Spleen (tissue), 7 donors: ENCODE data around the gene CD58.

Source experiments
- POLR2A ChIP-seq, 3 donors: fragments of 450-650 bp; IDR thresholded peaks; one replicate each; pipeline ENCODE4 v1.5.1; 2017; ENCODE audit warnings: antibody characterized with exemption in 3 of 3, mild to moderate bottlenecking in 1 of 3
- TF ChIP-seq, protein P1 (sequence below), 11 experiments: fragments of 200-600 bp in 7 of 11; fragments of 450-650 bp in 4 of 11; sonication (generic) in 4 of 11; IDR thresholded peaks in 8 of 11; conservative IDR thresholded peaks in 3 of 11; 1 replicate in 7 of 11; 2 replicates in 4 of 11; pipeline versions ENCODE4 v1.4.0 to v1.8.0; 2016 to 2021; ENCODE audit warnings: antibody characterized with exemption in 11 of 11, inconsistent platforms in 4 of 11, mild to moderate bottlenecking in 1 of 11
- donor health status: DM: no; HTN: no; CAD: no; lungs with moderate emphysema.
- donor health status: DM: no; HTN: no; CAD: no.
- donor health status: DM: no; HTN: no; CAD: no.

DNA sequence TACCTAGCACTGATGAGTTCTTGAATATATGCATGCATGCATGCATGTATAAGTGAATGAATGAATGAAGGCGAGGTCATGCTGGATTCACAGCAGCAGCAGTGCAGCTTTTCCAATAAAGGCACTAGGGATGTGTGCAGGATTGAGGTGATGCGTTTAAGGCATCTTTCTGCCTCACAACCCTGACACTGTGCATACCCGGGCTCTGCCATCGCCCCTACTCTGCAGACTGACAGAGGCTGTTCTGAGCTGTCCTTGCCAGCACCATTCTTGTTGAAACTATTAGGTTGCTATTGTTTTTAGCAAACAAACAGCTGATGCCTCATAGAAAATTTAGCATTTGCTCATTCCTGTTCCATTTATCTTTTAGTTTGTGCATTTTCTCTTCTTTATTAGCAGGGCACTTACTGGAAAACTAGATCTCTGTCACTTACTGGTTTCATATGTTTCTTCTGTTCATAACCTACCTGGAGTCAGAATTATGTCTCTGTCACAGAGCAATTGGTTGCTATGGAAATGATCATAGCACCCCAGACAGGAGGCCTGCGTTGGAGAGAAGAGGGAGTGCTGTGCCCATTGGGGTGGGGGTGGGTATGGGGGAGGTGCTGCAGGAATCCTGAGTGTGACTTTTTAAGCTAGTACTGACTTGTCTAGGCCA is 79.0 kb downstream of the CD58 start:
- TF ChIP-seq, protein P1, sequence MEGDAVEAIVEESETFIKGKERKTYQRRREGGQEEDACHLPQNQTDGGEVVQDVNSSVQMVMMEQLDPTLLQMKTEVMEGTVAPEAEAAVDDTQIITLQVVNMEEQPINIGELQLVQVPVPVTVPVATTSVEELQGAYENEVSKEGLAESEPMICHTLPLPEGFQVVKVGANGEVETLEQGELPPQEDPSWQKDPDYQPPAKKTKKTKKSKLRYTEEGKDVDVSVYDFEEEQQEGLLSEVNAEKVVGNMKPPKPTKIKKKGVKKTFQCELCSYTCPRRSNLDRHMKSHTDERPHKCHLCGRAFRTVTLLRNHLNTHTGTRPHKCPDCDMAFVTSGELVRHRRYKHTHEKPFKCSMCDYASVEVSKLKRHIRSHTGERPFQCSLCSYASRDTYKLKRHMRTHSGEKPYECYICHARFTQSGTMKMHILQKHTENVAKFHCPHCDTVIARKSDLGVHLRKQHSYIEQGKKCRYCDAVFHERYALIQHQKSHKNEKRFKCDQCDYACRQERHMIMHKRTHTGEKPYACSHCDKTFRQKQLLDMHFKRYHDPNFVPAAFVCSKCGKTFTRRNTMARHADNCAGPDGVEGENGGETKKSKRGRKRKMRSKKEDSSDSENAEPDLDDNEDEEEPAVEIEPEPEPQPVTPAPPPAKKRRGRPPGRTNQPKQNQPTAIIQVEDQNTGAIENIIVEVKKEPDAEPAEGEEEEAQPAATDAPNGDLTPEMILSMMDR (IDR thresholded peaks at IDR 0.05 in 8 of 11, conservative IDR thresholded peaks at IDR 0.05 in 3 of 11), result no peak
- TF ChIP-seq POLR2A (IDR thresholded peaks at IDR 0.05), result no peak
